22Rv1 (cell line): ENCODE measurements around the gene GTPBP10.

Experiments used
- H3K27ac ChIP-seq: fragments of 450-650 bp; 2 replicates; pipeline ENCODE4 v1.5.1; 2017
- ZFX ChIP-seq: fragments of 450-650 bp; IDR thresholded peaks from 2 replicates; pipeline ENCODE4 v1.6.1; 2017; ENCODE audit warnings: antibody characterized with exemption, borderline replicate concordance
- TF ChIP-seq, protein P1 (sequence below): fragments of 450-650 bp; IDR thresholded peaks from 2 replicates; pipeline ENCODE4 v1.5.1; 2017; ENCODE audit warnings: mild to moderate bottlenecking

The GTPBP10 gene

GRCh38 chr7:90433221-90433620, 86.7 kb downstream of the GTPBP10 start:
- H3K27ac ChIP-seq = no peak overlapping the region
- TF ChIP-seq ZFX = no peak
- TF ChIP-seq, protein P1, sequence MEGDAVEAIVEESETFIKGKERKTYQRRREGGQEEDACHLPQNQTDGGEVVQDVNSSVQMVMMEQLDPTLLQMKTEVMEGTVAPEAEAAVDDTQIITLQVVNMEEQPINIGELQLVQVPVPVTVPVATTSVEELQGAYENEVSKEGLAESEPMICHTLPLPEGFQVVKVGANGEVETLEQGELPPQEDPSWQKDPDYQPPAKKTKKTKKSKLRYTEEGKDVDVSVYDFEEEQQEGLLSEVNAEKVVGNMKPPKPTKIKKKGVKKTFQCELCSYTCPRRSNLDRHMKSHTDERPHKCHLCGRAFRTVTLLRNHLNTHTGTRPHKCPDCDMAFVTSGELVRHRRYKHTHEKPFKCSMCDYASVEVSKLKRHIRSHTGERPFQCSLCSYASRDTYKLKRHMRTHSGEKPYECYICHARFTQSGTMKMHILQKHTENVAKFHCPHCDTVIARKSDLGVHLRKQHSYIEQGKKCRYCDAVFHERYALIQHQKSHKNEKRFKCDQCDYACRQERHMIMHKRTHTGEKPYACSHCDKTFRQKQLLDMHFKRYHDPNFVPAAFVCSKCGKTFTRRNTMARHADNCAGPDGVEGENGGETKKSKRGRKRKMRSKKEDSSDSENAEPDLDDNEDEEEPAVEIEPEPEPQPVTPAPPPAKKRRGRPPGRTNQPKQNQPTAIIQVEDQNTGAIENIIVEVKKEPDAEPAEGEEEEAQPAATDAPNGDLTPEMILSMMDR = no peak
